Vagina (tissue), 2 donors: ENCODE measurements around the gene KLHL29.

Source experiments
- CTCF ChIP-seq, 3 experiments: fragments of 450-650 bp in 2 of 3; fragments of 200-600 bp in 1 of 3; sonication (generic) in 1 of 3; IDR thresholded peaks; one replicate each; pipeline ENCODE4 v1.5.1; 2017 to 2019; ENCODE audit warnings: antibody characterized with exemption in 3 of 3, mild to moderate bottlenecking in 2 of 3, moderate library complexity in 2 of 3
- POLR2A ChIP-seq, 2 donors: fragments of 450-650 bp; IDR thresholded peaks; one replicate each; pipeline ENCODE4 v1.6.1; 2017; ENCODE audit warnings: antibody characterized with exemption in 2 of 2, mild to moderate bottlenecking in 2 of 2, moderate library complexity in 2 of 2

- no peak for TF ChIP-seq CTCF (IDR thresholded peaks at IDR 0.05)
- TF ChIP-seq POLR2A (IDR thresholded peaks at IDR 0.05): no peak
These were observed 204.3 kb downstream of the KLHL29 start for GRCh38 chr2:23589220-23589647.
